CD1c-positive myeloid dendritic cell (primary cell): ENCODE measurements around the gene IQGAP2.
A peak's percentile ranks its signal among the peaks of the same experiment; 100 is the strongest.
"Not testable (repeated sequence)": the region's sequence is repeated elsewhere in the genome, so short reads cannot be mapped to it uniquely, and the experiment has no call there.

Experiments used
- DNase-seq: peaks from one replicate; pipeline ENCODE4 v3.0.0-alpha.2; 2016; ENCODE audit errors: extremely low spot score

The IQGAP2 gene

GRCh38 chr5:76415855-76416254 is 12.8 kb downstream of the IQGAP2 start:
- DNase-seq, result no peak

GRCh38 chr5:76419597-76420298 is 16.7 kb downstream of the IQGAP2 start:
- DNase-seq, result no peak

DNA sequence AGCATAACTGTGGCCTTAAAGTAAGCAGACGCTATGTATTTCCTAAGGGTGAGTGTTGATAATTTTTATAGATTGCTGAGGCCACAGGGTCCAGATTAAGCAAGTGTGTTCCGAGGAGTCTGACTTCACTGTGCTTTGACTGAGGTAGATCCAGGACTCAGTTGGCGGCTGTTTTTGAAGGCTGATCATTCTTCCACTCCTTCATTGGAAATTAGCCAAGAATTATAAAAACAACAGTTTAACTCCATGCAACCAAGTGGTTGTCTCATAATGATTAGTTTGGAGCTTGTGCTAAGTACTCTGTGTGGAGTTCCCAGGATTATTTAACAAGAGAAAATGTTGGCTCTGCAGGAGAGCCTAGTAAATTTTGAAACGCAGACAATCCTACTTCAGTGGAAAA is 19.1 kb downstream of the IQGAP2 start:
- no peak for DNase-seq

- DNase-seq, result no peak
These were observed 19.7 kb downstream of the IQGAP2 start for GRCh38 chr5:76422742-76423141.

DNA sequence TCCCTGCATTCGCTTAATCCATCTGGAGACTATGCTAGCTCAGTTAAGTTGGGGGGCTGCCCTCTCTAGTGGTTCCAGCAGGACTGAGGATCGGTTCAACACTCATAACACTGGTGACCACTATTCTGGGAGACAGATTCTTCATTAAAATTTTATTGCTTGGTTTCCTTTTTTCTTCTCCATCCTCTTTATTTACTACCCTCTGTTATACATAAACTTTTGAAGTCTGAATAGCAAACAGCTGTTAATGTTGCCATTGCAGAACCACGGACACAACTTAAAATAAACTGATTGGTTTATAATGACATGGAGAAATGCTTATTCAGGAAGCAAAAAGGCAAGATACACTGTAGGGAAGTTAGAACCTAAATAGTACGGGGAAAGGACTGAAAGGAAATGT is 22.1 kb downstream of the IQGAP2 start:
- no peak for DNase-seq

DNA sequence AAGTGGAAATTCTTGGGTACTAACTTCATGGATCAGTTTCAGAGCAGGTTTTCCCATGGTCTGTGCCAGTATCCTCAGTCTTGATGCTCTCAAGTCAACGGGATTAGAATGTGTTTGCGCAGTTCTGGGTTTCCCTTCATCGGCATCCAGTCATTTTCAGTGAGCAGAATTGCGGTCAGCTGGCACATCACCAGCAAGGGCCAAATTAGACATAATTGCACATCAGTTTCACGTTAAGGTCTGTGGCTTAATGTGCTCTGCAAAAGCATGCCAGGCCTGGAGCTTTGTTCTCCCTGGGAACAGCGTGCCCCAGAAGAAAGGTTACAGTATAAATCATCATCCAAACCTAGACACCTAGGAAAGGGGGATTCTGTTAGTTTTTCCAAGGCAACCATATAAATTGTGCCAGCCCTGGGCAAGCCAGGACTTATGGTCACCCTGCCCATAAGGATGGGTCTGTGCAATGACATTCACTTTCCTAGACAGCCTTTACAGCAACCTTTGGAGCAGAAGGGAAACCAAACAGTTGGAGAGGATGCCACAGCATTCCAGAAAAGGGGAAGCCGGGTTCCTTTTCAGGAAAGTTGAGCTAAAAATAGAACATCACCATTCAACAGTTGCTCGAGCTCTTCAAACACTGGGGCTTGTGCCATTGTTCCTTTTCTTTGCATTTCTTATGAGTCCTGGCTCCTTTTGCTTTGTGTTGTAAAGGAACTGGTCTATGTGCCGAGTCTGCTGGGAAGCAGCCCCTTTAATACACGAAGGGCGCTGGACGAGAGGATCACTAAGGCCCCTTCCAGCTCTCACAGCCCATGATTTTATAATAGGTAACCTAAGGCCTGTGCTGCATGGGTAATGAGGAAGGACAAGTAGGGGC is 23.1 kb downstream of the IQGAP2 start:
- DNase-seq, result no peak

DNA sequence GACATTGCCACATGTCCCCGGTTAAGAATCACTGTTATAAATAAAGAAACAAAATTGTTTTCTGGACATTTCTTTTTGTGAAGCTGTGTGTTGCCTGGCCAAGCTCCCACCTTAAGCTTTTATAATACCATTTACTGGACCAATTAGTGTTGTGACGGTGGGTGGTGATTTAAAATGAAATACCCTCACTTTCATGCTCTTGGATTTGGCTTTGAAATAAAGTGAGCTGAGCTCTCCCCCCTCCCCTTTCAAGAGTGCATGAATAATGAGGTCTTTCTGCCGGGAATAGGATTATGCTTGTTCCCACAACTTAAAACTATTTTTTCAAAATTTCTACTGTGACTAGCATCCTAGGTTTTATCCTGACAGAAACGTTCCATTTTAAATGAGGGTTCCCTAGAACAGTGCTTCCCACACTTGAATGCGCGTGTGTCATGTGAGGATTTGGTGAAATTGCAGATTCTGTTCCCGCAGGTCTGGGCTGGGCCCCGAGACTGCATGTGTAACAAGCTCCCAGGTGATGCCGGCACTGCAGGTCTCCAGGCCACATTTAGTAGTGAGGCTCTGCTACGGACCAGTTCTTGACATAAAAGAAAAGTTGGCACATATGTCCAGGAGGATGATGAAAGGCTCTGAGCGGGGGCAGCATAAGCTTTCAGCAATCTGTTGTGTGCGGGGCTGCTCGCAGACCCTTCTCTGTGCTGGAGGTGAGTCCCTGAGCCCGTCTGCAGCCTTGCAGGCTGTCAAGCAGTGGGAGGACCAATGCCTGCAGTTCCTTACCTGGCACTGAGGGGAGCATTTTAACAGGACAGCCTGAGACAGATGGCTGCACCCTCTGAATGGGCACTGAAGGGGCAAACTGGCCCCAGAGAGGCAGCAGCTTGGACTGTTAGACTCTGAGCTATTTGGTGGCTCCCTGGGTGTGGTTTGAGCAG is 24.4 kb downstream of the IQGAP2 start:
- DNase-seq, result no peak

- not testable (repeated sequence) for DNase-seq
These were observed 25.5 kb downstream of the IQGAP2 start for GRCh38 chr5:76428550-76428949.

DNA sequence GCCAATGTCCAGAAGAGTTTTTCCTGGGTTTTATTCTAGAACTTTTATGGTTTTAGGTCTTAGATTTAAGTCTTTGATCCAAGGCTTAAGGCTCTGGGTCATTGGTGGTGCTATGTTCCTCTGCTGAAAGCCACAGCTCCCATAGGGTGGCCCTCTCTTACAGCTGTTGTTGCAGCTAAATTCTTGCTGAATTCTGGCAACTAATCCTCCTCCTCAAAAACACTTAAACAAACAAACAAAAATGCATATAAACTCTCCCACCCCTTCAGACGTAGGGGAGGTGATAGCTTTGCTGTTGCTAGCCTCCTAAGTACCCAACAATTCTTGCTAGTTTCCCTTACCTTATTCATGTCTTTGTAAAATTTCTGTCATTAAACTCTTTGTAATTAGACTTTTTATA is 30.2 kb downstream of the IQGAP2 start:
- DNase-seq, result no peak

DNA sequence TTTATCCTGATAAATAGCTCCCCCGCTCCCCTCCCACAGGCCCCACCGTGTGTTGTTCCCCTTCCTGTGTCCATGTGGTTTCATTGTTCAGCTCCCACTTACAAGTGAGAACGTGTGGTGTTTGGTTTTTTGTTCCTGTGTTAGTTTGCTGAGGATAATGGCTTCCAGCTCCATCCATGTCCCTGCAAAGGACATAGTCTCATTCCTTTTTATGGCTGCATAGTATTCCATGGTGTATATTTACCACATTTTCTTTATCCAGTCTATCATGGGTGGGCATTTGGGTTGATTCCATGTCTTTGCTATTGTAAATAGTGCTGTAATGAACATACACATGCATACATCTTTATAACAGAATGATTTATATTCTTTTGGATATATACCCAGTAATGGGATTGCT is 34.4 kb downstream of the IQGAP2 start:
- DNase-seq, result not testable (repeated sequence)

DNA sequence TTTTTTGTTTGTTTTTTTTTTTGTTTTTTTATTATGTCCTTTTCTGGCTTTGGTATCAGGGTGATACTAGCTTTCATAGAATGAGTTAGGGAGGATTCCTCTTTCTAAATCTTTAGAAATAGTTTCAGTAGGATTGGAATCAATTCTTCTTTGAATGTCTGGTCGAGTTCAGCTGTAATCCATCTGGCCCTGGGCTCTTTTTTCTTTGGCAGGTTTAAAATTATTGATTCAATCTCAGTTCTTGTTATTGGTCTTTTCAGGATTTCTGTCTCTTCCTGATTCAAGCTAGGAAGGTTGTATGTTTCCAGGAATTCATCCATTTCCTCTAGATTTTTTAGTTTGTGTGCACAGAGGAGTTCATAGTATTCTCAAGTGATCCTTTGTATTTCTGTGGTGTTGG is 34.9 kb downstream of the IQGAP2 start:
- no peak for DNase-seq

DNA sequence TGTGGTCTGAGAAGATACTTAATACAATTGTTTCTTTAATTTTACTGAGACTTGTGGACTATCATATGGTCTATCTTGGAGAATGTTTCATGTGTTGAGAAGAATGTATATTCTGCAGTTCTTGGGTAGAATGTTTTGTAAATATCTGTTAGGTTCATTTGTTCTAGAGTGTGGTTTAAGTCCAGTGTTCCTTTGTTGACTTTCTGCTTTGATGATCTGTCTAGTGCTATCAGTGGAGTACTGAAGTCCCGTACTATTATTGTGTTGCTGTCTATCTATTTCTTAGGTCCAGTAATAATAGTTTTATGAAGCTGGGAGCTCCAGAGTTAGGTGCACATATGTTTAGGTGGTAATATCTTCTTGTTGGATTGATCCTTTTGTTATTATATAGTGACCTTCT is 36.1 kb downstream of the IQGAP2 start:
- DNase-seq, result no peak

DNA sequence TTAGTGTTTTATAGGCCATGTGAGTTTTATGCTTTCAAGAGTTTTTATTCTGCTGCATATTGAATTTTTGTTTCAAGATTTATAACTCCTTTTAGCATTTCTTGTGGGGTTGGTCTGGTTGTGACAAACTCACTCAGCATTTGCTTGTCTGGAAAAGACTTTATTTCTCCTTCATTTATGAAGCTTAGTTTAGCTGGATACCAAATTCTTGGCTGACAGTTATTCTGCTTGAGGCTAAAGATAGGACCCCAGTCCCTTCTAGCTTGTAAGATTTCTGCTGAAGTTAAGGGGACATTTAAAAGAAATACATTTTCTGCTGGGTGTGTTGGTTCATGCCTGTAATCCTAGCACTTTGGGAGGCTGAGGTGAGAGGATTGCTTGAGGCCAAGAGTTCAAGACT is 36.8 kb downstream of the IQGAP2 start:
- no peak for DNase-seq

GRCh38 chr5:76441101-76441500 is 38.0 kb downstream of the IQGAP2 start:
- DNase-seq, result no peak

DNA sequence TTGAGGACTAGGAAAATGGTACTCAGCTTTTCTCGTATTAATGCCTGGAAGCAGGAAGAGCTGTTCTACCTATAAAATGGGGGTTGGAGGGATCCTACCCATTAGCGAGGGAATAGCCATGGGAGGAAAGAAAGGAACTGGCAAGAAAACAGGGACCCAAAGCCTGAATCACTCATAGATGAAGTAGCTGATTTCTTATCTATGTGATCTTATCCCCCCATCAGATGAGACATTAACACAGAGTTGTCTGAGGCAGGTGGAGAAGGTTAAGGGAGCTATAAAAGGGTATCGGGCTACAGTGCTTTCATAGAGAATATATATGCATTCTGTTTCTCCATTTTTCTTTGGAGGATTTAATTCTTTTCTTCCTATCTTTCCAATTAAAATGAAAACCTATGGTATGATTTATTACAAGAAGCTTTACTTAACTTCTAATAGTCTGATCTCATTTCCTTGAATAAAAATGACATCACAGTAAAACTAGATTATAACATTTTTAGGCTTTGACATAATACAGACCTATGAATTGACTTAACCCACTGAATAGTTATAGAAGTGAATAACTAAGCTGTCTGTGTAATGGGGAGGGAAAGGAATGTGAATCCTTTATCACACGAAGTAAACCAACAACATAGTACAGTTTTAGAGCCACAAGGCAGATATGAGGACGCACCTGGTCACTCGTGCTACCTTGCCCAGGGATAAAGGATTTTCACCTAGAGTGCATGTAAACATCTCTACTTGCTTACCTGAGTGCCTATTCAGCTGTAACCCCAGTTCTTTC is 39.0 kb downstream of the IQGAP2 start:
- no peak for DNase-seq

DNA sequence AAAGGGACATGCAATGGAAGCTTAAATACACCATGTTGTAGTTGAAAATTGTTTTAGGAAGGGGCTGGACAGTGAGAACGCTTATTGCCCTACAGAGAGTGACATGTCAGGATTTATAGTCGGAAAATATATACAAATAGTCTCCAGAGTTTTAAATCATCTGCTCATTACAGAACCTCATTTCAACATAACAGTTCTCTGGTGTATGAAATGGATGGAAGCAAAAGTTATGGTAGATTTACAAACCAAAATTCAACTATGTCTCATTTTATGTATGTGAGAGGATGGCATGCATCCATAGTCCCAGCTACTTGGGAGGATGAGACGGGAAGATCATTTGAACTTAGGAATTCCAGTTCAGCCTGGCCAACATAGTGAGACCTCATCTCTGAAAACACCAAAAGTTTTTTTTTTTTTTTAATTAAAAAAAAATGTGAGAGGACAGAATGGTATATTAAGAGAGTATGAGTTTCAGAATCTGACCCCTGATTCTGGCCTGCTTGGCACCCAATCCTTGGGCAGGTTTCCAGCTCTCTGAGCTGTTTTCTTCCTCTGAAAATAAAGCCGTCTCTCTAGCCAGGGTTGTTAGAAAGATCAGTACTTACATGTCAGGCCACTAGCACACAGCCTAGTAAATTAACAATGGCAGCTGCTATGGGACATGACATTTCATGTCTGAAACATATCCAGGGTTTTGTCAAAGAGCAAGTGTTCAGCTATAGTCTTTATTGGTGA is 40.1 kb downstream of the IQGAP2 start:
- no peak for DNase-seq

DNA sequence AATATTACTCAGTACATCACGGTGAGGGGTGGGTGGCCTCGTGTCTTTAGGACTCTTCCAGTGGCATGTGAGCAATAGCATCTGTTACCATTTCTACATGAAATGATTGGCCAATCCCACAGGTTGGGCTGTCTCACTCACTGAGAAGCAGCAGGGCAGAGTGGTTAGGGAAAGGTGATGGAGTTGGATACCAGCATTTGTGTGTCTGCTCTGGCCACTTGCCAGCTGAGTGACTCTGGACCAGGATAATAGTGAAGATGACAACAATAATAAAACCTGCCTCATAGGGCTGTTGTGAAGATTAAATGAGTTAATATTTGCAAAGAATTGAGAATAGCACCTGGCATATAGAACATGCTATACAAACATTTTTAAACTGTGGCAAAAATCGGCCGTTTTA is 42.0 kb downstream of the IQGAP2 start:
- no peak for DNase-seq

DNA sequence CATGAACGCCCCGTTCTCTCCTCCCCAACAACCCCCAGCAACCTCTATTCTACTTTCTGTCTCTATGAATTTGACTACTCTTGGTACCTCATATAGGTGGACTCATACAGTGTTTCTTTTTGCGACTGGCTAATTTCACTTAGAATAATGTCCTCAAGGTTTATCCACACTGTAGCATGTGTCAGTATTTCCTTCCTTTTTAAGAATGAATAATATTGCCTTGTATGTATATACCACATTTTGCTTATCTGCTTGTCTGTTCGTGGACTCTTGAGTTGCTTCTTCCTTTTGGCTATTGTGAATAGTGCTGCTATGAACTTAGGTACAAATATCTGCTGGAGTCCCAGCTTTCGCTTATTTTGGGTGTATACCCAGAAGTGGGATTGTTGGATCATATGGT is 42.7 kb downstream of the IQGAP2 start:
- DNase-seq, result no peak

DNA sequence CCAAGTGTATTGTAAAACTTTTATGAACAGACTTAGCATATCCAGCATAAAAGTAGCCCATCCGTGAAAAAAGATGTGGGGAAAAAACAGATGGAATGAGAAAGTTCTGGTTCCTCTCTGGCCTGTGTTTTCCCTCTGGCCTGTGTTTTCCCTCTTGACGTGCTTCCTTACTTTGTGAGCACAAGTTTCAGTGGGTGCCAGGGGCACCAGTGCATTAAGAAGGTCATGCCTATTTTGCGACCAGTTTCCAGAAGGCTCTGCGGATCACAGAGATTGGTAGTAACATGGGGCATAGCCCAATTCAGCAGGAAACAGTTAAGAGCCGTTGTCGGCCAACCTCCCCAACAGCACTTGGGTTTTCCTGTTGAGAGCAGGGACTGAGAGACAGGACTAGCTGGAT is 43.7 kb downstream of the IQGAP2 start:
- DNase-seq, result no peak

- DNase-seq, result no peak
These were observed 46.5 kb downstream of the IQGAP2 start for GRCh38 chr5:76449606-76450005.

- peak; percentile 29 for DNase-seq
These were observed 47.0 kb downstream of the IQGAP2 start for GRCh38 chr5:76450054-76450453.
